CD4-positive, alpha-beta T cell treated with Interleukin-2 at 100 ng/mL for 4 hours (primary cell): Measurements from ENCODE around the gene EIF4E2.
A peak's percentile ranks its signal among the peaks of the same experiment; 100 is the strongest.

Source experiments
- DNase-seq: peaks from one replicate; pipeline ENCODE4 v3.0.0-alpha.2; 2020; ENCODE audit warnings: low spot score

Gene EIF4E2

DNA sequence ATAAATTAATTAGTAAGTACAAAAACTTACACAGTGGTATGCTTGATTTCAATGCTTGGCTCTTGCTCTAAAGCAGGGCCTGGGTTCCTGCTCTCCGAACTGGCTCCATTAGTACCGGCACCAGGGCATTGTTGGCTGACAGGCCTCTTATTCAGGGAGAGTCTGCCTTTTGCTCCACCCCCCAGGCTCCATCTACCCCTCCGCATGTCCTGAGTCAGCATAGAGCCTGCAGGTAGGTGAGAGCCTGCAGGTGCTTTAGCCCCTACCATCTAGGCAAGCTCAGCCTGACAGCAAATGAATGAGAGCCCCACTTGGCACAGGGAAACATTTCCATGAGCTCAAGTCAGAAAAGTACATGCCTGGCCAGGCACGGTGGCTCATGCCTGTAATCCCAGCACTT lies 47.8 kb downstream of the EIF4E2 start:
- DNase-seq: no peak

- no peak for DNase-seq
These were observed 49.7 kb downstream of the EIF4E2 start for GRCh38 chr2:232600053-232600773.

GRCh38 chr2:232603283-232603682 lies 52.8 kb downstream of the EIF4E2 start:
- no peak for DNase-seq

DNA sequence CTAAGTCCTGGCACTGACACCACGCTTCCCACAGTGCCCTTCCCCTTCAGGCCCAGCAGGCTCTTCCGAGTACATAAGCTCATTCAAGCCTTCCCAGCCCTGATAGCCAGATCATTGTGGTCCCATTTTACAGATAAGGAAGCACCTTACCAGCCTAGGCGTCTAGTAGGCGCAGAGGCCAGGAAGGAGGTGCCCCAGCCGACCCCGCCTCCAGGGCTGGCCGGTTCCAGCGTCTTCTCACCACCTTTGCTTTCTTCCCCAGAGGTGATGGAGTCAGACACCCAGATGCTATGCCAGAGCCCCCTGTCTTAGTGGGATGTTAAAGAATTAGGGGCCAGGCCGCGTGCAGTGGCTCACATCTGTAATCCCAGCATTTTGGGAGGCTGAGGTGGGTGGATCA lies 54.0 kb downstream of the EIF4E2 start:
- DNase-seq: no peak

GRCh38 chr2:232607011-232607410 lies 56.5 kb downstream of the EIF4E2 start:
- DNase-seq: no peak

- DNase-seq: no peak
These were observed 59.1 kb downstream of the EIF4E2 start for GRCh38 chr2:232609607-232610006.

DNA sequence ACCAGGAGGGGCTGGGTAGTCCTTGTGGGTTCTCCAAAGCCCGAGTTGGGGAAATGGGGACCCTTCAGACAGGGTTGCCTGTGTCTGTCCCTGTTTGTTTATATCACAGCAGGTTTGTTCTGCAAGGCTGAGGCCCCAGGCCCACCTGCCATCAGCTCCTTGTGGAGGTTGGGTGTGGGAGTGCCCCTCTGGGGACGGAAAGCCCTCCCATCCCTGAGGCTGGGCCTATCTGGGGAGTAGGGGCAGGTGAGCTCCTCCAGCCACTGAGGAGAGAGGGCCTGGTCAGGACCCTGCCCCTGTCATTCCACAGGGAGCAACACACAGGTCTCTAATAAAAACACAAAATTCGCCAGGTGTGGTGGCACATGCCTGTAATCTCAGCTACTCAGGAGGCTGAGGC lies 59.6 kb downstream of the EIF4E2 start:
- DNase-seq: no peak

- DNase-seq: no peak
These were observed 60.6 kb downstream of the EIF4E2 start for GRCh38 chr2:232611061-232611460.

DNA sequence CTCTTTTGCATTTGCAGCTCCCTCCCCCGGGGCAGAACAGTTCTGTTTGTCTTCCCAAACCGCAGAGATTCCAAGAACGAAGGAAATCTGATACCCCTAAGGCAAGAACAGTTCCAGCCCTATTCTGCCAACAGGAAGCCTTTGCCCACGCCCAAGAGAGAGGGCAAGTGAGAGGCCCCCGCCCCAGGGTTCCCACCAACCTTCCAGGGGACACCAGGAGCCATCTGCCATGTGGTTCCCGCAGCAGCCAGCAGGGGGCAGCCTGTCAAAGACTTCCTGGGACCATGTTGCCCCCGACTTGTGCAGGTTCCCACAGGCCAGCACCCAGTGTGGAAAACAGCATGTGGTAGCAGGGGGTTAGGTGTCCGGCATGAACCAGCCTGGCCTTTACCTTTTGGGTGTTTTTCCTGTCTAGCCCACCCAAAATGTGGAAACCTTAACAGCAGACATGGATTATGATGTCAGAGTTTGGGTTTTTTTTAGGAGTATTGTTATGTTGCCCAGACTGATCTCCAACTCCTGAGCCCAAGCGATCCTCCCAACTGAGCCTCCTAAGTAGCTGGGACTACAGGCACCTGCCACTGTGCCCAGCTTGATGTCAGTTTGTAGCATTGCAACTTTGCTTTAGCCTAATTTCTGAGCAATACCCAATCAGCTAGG lies 61.2 kb downstream of the EIF4E2 start:
- DNase-seq: peak; percentile 68

- no peak for DNase-seq
These were observed 63.1 kb downstream of the EIF4E2 start for GRCh38 chr2:232613538-232614134.

- no peak for DNase-seq
These were observed 64.8 kb downstream of the EIF4E2 start for GRCh38 chr2:232615339-232615738.
